CD14-positive monocyte (primary cell): ENCODE measurements around the gene GABRG3. TPM values are rescaled to one million over a fixed set of nuclear protein-coding genes. Genes with fewer than 3 reads are reported as not detected.

Source experiments
- DNase-seq, 3 donors: peaks; one replicate each; pipeline ENCODE4 v3.0.0-alpha.2; 2011 to 2022
- H2AFZ ChIP-seq: 2 replicates; pipeline ENCODE4 v1.6.0; 2012; ENCODE audit warnings: mild to moderate bottlenecking, low read depth, low read length, inconsistent platforms; ENCODE audit not compliant: insufficient read depth, poor library complexity, severe bottlenecking
- H3K27ac ChIP-seq, 2 donors: 1 replicate in 1 of 2; 2 replicates in 1 of 2; pipeline ENCODE4 v1.5.1; 2012 to 2013; ENCODE audit warnings: low read length in 2 of 2, control low read depth in 1 of 2, inconsistent platforms in 1 of 2, low read depth in 1 of 2, mild to moderate bottlenecking in 1 of 2
- H3K27me3 ChIP-seq, 2 donors: one replicate each; pipeline versions ENCODE4 v1.6.0 to v1.6.1; 2011 to 2013; ENCODE audit warnings: low read length in 2 of 2; ENCODE audit not compliant: control insufficient read depth in 2 of 2, insufficient read depth in 2 of 2
- H3K36me3 ChIP-seq, 2 donors: replicated peaks in 1 of 2; 1 replicate in 1 of 2; 2 replicates in 1 of 2; pipeline versions ENCODE4 v1.5.1 to v1.6.1; 2012 to 2013; ENCODE audit warnings: low read length in 2 of 2, control low read depth in 1 of 2, inconsistent platforms in 1 of 2, mild to moderate bottlenecking in 1 of 2; ENCODE audit not compliant: insufficient read depth in 2 of 2, control insufficient read depth in 1 of 2
- H3K4me1 ChIP-seq, 2 donors: 1 replicate in 1 of 2; 2 replicates in 1 of 2; pipeline versions ENCODE4 v1.5.1 to v1.6.1; 2012 to 2013; ENCODE audit warnings: low read length in 2 of 2, control low read depth in 1 of 2, inconsistent platforms in 1 of 2, mild to moderate bottlenecking in 1 of 2, moderate library complexity in 1 of 2; ENCODE audit not compliant: insufficient read depth in 2 of 2, control insufficient read depth in 1 of 2
- H3K4me2 ChIP-seq: replicated peaks from 2 replicates; pipeline ENCODE3; 2012; ENCODE audit warnings: low read length, moderate library complexity, mild to moderate bottlenecking; ENCODE audit not compliant: poor library complexity, severe bottlenecking; ENCODE audit errors: extremely low read depth
- H3K4me3 ChIP-seq, 3 experiments: fragments of 200-600 bp in 1 of 3; sonication (generic) in 1 of 3; replicated peaks in 1 of 3; 1 replicate in 2 of 3; 2 replicates in 1 of 3; pipeline ENCODE4 v1.5.1; 2011 to 2013; ENCODE audit warnings: low read length in 3 of 3, mild to moderate bottlenecking in 3 of 3, control low read depth in 2 of 3, low read depth in 2 of 3, inconsistent platforms in 1 of 3, moderate library complexity in 1 of 3
- H3K79me2 ChIP-seq: 2 replicates; pipeline ENCODE4 v1.6.0; 2012; ENCODE audit warnings: mild to moderate bottlenecking, control low read depth, inconsistent platforms, low read length, moderate library complexity; ENCODE audit not compliant: insufficient read depth
- H3K9ac ChIP-seq: 2 replicates; pipeline ENCODE4 v1.6.0; 2017; ENCODE audit warnings: low read length, mild to moderate bottlenecking; ENCODE audit not compliant: insufficient read depth, poor library complexity, severe bottlenecking
- H3K9me3 ChIP-seq, 2 donors: replicated peaks in 1 of 2; 1 replicate in 1 of 2; 2 replicates in 1 of 2; pipeline versions ENCODE4 v1.5.1 to v1.6.1; 2012 to 2013; ENCODE audit warnings: low read length in 2 of 2, control low read depth in 1 of 2; ENCODE audit not compliant: control insufficient read depth in 1 of 2, insufficient read depth in 1 of 2
- H4K20me1 ChIP-seq: 2 replicates; pipeline ENCODE4 v1.6.0; 2012; ENCODE audit warnings: mild to moderate bottlenecking, low read length, control low read depth, moderate library complexity; ENCODE audit not compliant: insufficient read depth
- H3K27ac Mint-ChIP-seq, 7 donors: one replicate each; pipeline ENCODE4 v1.8.0; 2020; ENCODE audit warnings: mild to moderate bottlenecking in 7 of 7, mixed read lengths in 7 of 7, moderate library complexity in 6 of 7, inconsistent platforms in 2 of 7
- H3K27me3 Mint-ChIP-seq, 3 donors: one replicate each; pipeline ENCODE4 v1.8.0; 2021 to 2022; ENCODE audit warnings: low read depth in 3 of 3, mild to moderate bottlenecking in 3 of 3, mixed read lengths in 3 of 3, moderate library complexity in 3 of 3, inconsistent platforms in 1 of 3
- H3K36me3 Mint-ChIP-seq, 2 donors: one replicate each; pipeline ENCODE4 v1.8.0; 2020; ENCODE audit warnings: mixed read lengths in 2 of 2, inconsistent platforms in 1 of 2, mild to moderate bottlenecking in 1 of 2
- H3K4me1 Mint-ChIP-seq: one replicate; pipeline ENCODE4 v1.8.0; 2020; ENCODE audit warnings: mild to moderate bottlenecking, mixed read lengths
- H3K4me3 Mint-ChIP-seq, 2 donors: one replicate each; pipeline ENCODE4 v1.8.0; 2020; ENCODE audit warnings: mild to moderate bottlenecking in 2 of 2, mixed read lengths in 2 of 2, moderate library complexity in 1 of 2
- H3K9me3 Mint-ChIP-seq, 7 donors: one replicate each; pipeline ENCODE4 v1.8.0; 2020 to 2022; ENCODE audit warnings: mixed read lengths in 7 of 7, mild to moderate bottlenecking in 6 of 7, moderate library complexity in 6 of 7, inconsistent platforms in 2 of 7
- CTCF ChIP-seq: fragments of 200-600 bp; IDR thresholded peaks from one replicate; pipeline ENCODE4 v1.8.0; 2022; ENCODE audit warnings: antibody characterized with exemption, mild to moderate bottlenecking
- WGBS: methylation state at CpG from one replicate; pipeline ENCODE4 v1.1.5; 2013; ENCODE audit warnings: missing lambda C conversion rate; ENCODE audit not compliant: insufficient coverage; 5-methylcytosine and 5-hydroxymethylcytosine counted together
- intact Hi-C, 2 donors: fragments of 100-400 bp; cut with micrococcal nuclease; formaldehyde crosslinking; loops; one replicate each; pipeline versions ENCODE4 v1.15.0 to v1.15.1; 2023
- polyA plus RNA-seq, 3 donors: library from polyadenylated mRNA; depleted of rRNA in 1 of 3; unstranded in 2 of 3; stranded (reverse) in 1 of 3; fragments of 300-500 nt in 2 of 3; fragments of >200 nt in 1 of 3; fragmentation: Illumina TruSeq in 2 of 3; gene quantifications; 1 replicate in 2 of 3; 2 replicates in 1 of 3; pipeline ENCODE4 v1.2.3, GENCODE V29; 2012 to 2021

GABRG3 gene
- polyA plus RNA-seq, 3 donors = not detected

GRCh38 chr15:27582726-27583410 is 611.9 kb downstream of the GABRG3 start:
- Histone ChIP-seq H4K20me1 (no peaks in the 10 kb centered on the region), H3K36me3 (no peaks in the 10 kb centered on the region), H3K4me2 (no peak overlapping the region), H3K4me1 (no peaks in the 10 kb centered on the region), H3K4me3 (no peak overlapping the region), H2AFZ (no peak overlapping the region), H3K9me3 (peaks cover 21 to 25% of the 10 kb centered on the region in 2 donors), H3K27me3 (no peaks in the 10 kb centered on the region), H3K9ac (no peak overlapping the region), H3K27ac (no peak overlapping the region), H3K79me2 (no peaks in the 10 kb centered on the region)
- Mint-ChIP-seq H3K27me3 (peaks cover 0 to 4% (median 1%) of the 10 kb centered on the region in 3 donors), H3K27ac (no peak overlapping the region), H3K9me3 (peaks cover 0 to 23% (median 12%) of the 10 kb centered on the region in 7 donors), H3K4me1 (no peaks in the 10 kb centered on the region), H3K36me3 (no peaks in the 10 kb centered on the region), H3K4me3 (no peak overlapping the region)
- DNase-seq = no peak
- TF ChIP-seq CTCF = no peak
- intact Hi-C loops = no loop called here
- WGBS = no CpG with 5 or more reads among the region's 5 CpGs

- Histone ChIP-seq H3K79me2 (no peaks in the 10 kb centered on the region), H3K27ac (no peak overlapping the region), H2AFZ (no peak overlapping the region), H3K9ac (no peak overlapping the region), H3K4me3 (no peak overlapping the region), H3K36me3 (no peaks in the 10 kb centered on the region), H3K4me2 (no peak overlapping the region), H3K9me3 (peaks cover 21 to 26% of the 10 kb centered on the region in 2 donors), H4K20me1 (no peaks in the 10 kb centered on the region), H3K27me3 (no peaks in the 10 kb centered on the region), H3K4me1 (no peaks in the 10 kb centered on the region)
- H3K4me1 Mint-ChIP-seq = no peaks in the 10 kb centered on the region
- peaks cover 0 to 23% (median 12%) of the 10 kb centered on the region in 7 donors for H3K9me3 Mint-ChIP-seq
- intact Hi-C loops = no loop called here
- WGBS = no CpG with 5 or more reads among the region's 1 CpG
- no peaks in the 10 kb centered on the region for H3K36me3 Mint-ChIP-seq
- no peak overlapping the region for H3K4me3 Mint-ChIP-seq
- no peak for DNase-seq
- TF ChIP-seq CTCF = no peak
- peaks cover 0 to 4% (median 1%) of the 10 kb centered on the region in 3 donors for H3K27me3 Mint-ChIP-seq
- no peak overlapping the region for H3K27ac Mint-ChIP-seq
These were observed 612.7 kb downstream of the GABRG3 start for GRCh38 chr15:27583651-27584050.
